Neuronal stem cell (in vitro differentiated cells): ENCODE measurements around the gene TCF7L2.

Experiments used
- DNase-seq: peaks from one replicate; pipeline ENCODE4 v3.0.0-alpha.2; 2013; ENCODE audit warnings: low spot score
- H2AFZ ChIP-seq: one replicate; pipeline ENCODE4 v1.6.1; 2013; ENCODE audit warnings: mild to moderate bottlenecking, low read length, inconsistent platforms
- H2AK5ac ChIP-seq: 2 replicates; pipeline ENCODE4 v1.6.1; 2013; ENCODE audit warnings: low read depth, mild to moderate bottlenecking, inconsistent platforms, low read length, moderate library complexity, mixed read lengths
- H2BK120ac ChIP-seq: 2 replicates; pipeline ENCODE4 v1.6.1; 2013; ENCODE audit warnings: low read depth, mild to moderate bottlenecking, inconsistent platforms, low read length, moderate library complexity, mixed read lengths
- H2BK12ac ChIP-seq: one replicate; pipeline ENCODE4 v1.6.1; 2013; ENCODE audit warnings: low read length, inconsistent platforms
- H2BK15ac ChIP-seq: 2 replicates; pipeline ENCODE4 v1.6.1; 2013; ENCODE audit warnings: mild to moderate bottlenecking, low read length, inconsistent platforms, mixed read lengths
- H2BK5ac ChIP-seq: one replicate; pipeline ENCODE4 v1.6.1; 2013; ENCODE audit warnings: inconsistent platforms, mild to moderate bottlenecking, low read length, moderate library complexity
- H3K14ac ChIP-seq: one replicate; pipeline ENCODE4 v1.6.1; 2013; ENCODE audit warnings: low read length, inconsistent platforms
- H3K18ac ChIP-seq: 2 replicates; pipeline ENCODE4 v1.6.1; 2013; ENCODE audit warnings: low read length, inconsistent platforms
- H3K23ac ChIP-seq: 2 replicates; pipeline ENCODE4 v1.6.1; 2013; ENCODE audit warnings: low read depth, mild to moderate bottlenecking, mixed read lengths, low read length, inconsistent platforms; ENCODE audit not compliant: poor library complexity
- H3K27ac ChIP-seq: replicated peaks from 3 replicates; pipeline ENCODE4 v1.5.1; 2013; ENCODE audit warnings: low read length, inconsistent platforms
- H3K27me3 ChIP-seq, 3 experiments: 2 replicates each; pipeline ENCODE4 v1.6.1; 2013; ENCODE audit warnings: low read length in 3 of 3, mild to moderate bottlenecking in 2 of 3, inconsistent platforms in 1 of 3, low read depth in 1 of 3, mixed read lengths in 1 of 3, moderate library complexity in 1 of 3; ENCODE audit not compliant: control insufficient read depth in 3 of 3, insufficient read depth in 3 of 3
- H3K36me3 ChIP-seq, 2 donors: replicated peaks in 1 of 2; 2 replicates each; pipeline ENCODE4 v1.6.1; 2013; ENCODE audit warnings: low read length in 2 of 2; ENCODE audit not compliant: control insufficient read depth in 2 of 2, insufficient read depth in 2 of 2
- H3K4ac ChIP-seq: 2 replicates; pipeline ENCODE4 v1.6.1; 2013; ENCODE audit warnings: inconsistent platforms, mild to moderate bottlenecking, low read length, moderate library complexity
- H3K4me1 ChIP-seq, 2 donors: 1 replicate in 1 of 2; 2 replicates in 1 of 2; pipeline ENCODE4 v1.6.1; 2013; ENCODE audit warnings: low read length in 2 of 2, low read depth in 1 of 2; ENCODE audit not compliant: control insufficient read depth in 2 of 2, insufficient read depth in 1 of 2
- H3K4me2 ChIP-seq: one replicate; pipeline ENCODE4 v1.6.1; 2013; ENCODE audit warnings: mild to moderate bottlenecking, low read length, inconsistent platforms; ENCODE audit not compliant: insufficient read depth, poor library complexity, severe bottlenecking
- H3K4me3 ChIP-seq, 2 donors: 2 replicates each; pipeline ENCODE4 v1.5.1; 2013; ENCODE audit warnings: low read length in 2 of 2, mild to moderate bottlenecking in 2 of 2, inconsistent platforms in 1 of 2, moderate library complexity in 1 of 2
- H3K79me1 ChIP-seq: one replicate; pipeline ENCODE4 v1.6.1; 2013; ENCODE audit warnings: low read depth, mild to moderate bottlenecking, inconsistent platforms, low read length, moderate library complexity
- H3K9ac ChIP-seq: one replicate; pipeline ENCODE4 v1.6.1; 2013; ENCODE audit warnings: mild to moderate bottlenecking, low read depth, low read length, inconsistent platforms; ENCODE audit not compliant: poor library complexity
- H3K9me3 ChIP-seq, 2 donors: replicated peaks in 1 of 2; 2 replicates each; pipeline versions ENCODE3 to v1.6.1; 2013; ENCODE audit warnings: low read length in 2 of 2, mild to moderate bottlenecking in 2 of 2, inconsistent platforms in 1 of 2, low read depth in 1 of 2, mixed read lengths in 1 of 2, moderate library complexity in 1 of 2; ENCODE audit not compliant: control insufficient read depth in 2 of 2, insufficient read depth in 1 of 2
- H4K8ac ChIP-seq: one replicate; pipeline ENCODE4 v1.6.1; 2013; ENCODE audit warnings: low read depth, mild to moderate bottlenecking, inconsistent platforms, low read length, moderate library complexity
- H4K91ac ChIP-seq: one replicate; pipeline ENCODE4 v1.6.1; 2013; ENCODE audit warnings: low read length, low read depth, mild to moderate bottlenecking, inconsistent platforms; ENCODE audit not compliant: poor library complexity
- WGBS, 2 donors: extraction: QIAGEN DNeasy Blood & Tissue Kit; methylation state at CpG; one replicate each; pipeline ENCODE4 v1.1.7; 2013; ENCODE audit warnings: missing lambda C conversion rate in 2 of 2, mixed read lengths in 1 of 2; ENCODE audit not compliant: insufficient read length in 2 of 2, insufficient replicate concordance in 1 of 2; ENCODE audit errors: extremely low coverage in 2 of 2; 5-methylcytosine and 5-hydroxymethylcytosine counted together

Gene TCF7L2

DNA sequence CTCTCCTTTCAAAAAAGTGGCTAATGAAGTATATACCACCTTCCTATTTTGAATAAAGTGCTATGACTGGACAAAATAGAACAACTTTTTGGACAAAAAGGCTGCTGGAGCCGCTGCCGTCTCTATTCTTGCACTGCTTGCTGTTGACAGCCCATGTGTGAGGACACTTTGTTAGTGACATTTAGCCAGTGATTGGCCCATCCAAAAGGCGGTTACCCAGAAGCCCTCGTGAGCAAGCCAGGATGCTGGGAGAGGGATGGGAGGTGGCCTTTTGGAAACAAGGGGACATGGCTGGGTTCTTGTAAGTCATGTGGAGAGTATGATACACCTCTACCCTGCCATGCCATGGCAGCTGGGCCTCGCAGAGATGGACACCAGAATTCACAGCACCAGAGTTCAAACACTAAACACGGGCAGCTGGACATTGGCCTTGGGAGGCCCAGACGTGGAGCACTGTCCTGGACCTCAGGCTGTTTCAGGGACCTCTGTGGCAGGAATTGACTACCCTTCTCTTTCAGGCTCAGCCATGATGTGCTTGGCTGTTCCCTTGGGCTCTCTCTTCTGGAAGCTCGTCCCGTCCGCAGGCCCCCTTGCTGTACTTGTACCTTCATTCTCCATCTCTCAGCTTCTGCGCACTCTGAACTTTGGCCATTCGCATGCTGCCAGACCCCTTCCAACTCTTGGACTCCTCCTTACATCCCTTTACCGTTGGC lies 118.3 kb downstream of the TCF7L2 start:
- no peak overlapping the region for H3K27ac ChIP-seq
- H2BK5ac ChIP-seq = no peak overlapping the region
- H3K18ac ChIP-seq = no peak overlapping the region
- no peak overlapping the region for H3K4ac ChIP-seq
- H2BK15ac ChIP-seq = no peak overlapping the region
- peaks cover 9% of the 10 kb centered on the region for H3K79me1 ChIP-seq
- H3K9me3 ChIP-seq = no peaks in the 10 kb centered on the region
- no peak overlapping the region for H3K9ac ChIP-seq
- no CpG with 5 or more reads among the region's 13 CpGs for WGBS, 2 donors
- peaks cover 4 to 43% of the 10 kb centered on the region in 2 donors for H3K36me3 ChIP-seq
- DNase-seq = no peak
- no peak overlapping the region for H3K14ac ChIP-seq
- no peak overlapping the region for H4K91ac ChIP-seq
- no peak overlapping the region for H4K8ac ChIP-seq
- H3K4me1 ChIP-seq = peaks cover 2 to 6% of the 10 kb centered on the region in 2 donors
- H3K4me3 ChIP-seq = no peak overlapping the region
- no peak overlapping the region for H3K4me2 ChIP-seq
- H2AK5ac ChIP-seq = no peak overlapping the region
- no peaks in the 10 kb centered on the region for H3K27me3 ChIP-seq
- H3K23ac ChIP-seq = no peak overlapping the region
- H2BK12ac ChIP-seq = no peak overlapping the region
- H2BK120ac ChIP-seq = no peak overlapping the region
- H2AFZ ChIP-seq = no peak overlapping the region

DNA sequence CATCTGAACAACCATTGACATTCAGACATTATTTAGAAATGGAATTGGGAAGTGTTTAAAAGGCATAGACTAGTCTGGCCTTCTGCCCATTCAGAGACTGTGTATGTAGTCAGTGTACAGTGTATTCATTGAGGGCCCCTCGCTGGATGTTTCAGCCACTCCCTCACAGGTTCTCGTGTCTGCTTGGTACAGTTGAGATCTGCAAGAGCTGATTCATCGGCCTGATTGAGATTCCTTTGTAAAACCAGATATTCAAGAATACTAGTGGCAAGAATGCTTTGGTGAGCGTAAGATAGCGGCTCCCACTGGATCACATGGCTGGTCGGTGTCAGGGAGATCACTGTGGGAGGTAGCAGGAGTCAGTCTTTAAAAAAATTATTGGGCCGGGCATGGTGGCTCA lies 119.5 kb downstream of the TCF7L2 start:
- Histone ChIP-seq H3K4me3 (no peak overlapping the region), H3K27ac (no peak overlapping the region), H4K8ac (no peak overlapping the region), H2BK12ac (no peak overlapping the region), H2BK15ac (no peak overlapping the region), H3K9ac (no peak overlapping the region), H3K23ac (no peak overlapping the region), H3K4ac (no peak overlapping the region), H3K27me3 (no peaks in the 10 kb centered on the region), H2AK5ac (no peak overlapping the region), H3K36me3 (peaks cover 4 to 46% of the 10 kb centered on the region in 2 donors), H2BK120ac (no peak overlapping the region), H2BK5ac (no peak overlapping the region), H3K18ac (no peak overlapping the region), H3K4me1 (peaks cover 0 to 4% of the 10 kb centered on the region in 2 donors), H3K9me3 (no peaks in the 10 kb centered on the region), H3K79me1 (peaks cover 12% of the 10 kb centered on the region), H4K91ac (no peak overlapping the region), H3K14ac (no peak overlapping the region), H2AFZ (no peak overlapping the region), H3K4me2 (no peak overlapping the region)
- no CpG with 5 or more reads among the region's 7 CpGs for WGBS, 2 donors
- no peak for DNase-seq

DNA sequence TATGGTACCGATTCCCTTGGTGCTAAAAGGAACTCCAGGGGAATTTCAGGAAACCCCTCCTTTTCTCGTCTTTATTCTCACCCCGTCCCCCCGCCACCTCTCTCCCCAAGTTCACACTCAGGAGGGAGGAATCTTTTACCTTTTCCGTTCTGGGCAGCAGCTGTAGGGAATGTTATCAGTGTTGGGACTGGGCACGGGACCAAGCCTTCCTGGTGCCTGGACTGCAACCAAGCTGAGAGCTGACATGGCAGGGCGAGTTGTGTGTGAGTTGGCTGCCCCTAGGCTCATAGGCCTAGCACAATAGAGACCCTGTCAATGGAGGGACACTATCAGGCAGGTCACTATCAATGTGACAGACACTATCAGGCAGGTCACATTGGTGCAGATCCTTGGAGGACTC lies 121.4 kb downstream of the TCF7L2 start:
- H2BK5ac ChIP-seq = no peak overlapping the region
- no peak overlapping the region for H2BK120ac ChIP-seq
- H3K18ac ChIP-seq = peak overlapping the region; percentile 72
- no peak overlapping the region for H2AFZ ChIP-seq
- no peaks in the 10 kb centered on the region for H3K9me3 ChIP-seq
- no peak overlapping the region for H3K23ac ChIP-seq
- peaks cover 0 to 4% of the 10 kb centered on the region in 2 donors for H3K4me1 ChIP-seq
- DNase-seq = no peak
- no peak overlapping the region for H3K4me3 ChIP-seq
- peaks cover 12% of the 10 kb centered on the region for H3K79me1 ChIP-seq
- no peak overlapping the region for H4K8ac ChIP-seq
- H3K14ac ChIP-seq = peak overlapping the region; percentile 57
- no peaks in the 10 kb centered on the region for H3K27me3 ChIP-seq
- H3K4ac ChIP-seq = no peak overlapping the region
- no peak overlapping the region for H2BK12ac ChIP-seq
- H3K27ac ChIP-seq = no peak overlapping the region
- H3K36me3 ChIP-seq = peaks cover 4 to 39% of the 10 kb centered on the region in 2 donors
- H4K91ac ChIP-seq = no peak overlapping the region
- no peak overlapping the region for H2BK15ac ChIP-seq
- H3K9ac ChIP-seq = no peak overlapping the region
- WGBS, 2 donors = no CpG with 5 or more reads among the region's 7 CpGs
- H2AK5ac ChIP-seq = peak overlapping the region; percentile 47
- H3K4me2 ChIP-seq = no peak overlapping the region

DNA sequence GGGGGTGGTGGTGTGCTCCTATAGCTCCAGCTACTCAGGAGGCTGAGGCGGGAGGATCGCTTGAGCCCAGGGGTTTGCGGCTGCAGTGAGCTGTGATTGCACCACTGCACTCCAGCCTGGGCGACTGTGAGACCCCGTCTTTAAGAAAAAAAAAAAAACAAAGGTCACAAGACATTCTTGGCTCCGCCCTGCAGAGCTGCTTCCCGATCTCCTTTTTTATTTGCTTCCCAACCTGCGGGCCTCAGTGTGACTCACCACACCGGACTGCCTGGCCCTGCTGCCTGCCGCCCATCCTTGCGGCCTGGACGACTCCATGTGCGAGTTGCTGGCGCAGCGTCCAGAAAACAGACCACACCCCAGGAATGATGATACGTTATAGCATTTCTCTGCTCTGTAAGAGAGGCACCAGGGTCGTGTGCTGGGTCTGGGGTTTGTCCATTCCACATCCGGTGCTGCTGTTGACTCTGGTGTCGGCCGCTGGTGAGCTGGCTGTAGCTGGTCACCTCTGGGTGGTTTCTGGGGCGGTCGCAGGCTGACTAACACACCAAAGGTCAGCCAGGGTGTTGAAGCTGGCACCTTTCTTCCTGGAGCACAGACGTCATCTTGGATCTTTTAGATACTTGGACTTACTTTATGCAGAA lies 123.6 kb downstream of the TCF7L2 start:
- Histone ChIP-seq H3K4me3 (no peak overlapping the region), H3K4ac (no peak overlapping the region), H3K27me3 (no peaks in the 10 kb centered on the region), H3K14ac (peak overlapping the region; percentile 75), H3K4me1 (peaks cover 0 to 4% of the 10 kb centered on the region in 2 donors), H2BK5ac (no peak overlapping the region), H2BK15ac (no peak overlapping the region), H2BK12ac (no peak overlapping the region), H3K23ac (peak overlapping the region; percentile 81), H3K9ac (peak overlapping the region; percentile 54), H3K36me3 (peaks cover 0 to 39% of the 10 kb centered on the region in 2 donors), H3K18ac (peak overlapping the region; percentile 87), H2AFZ (no peak overlapping the region), H4K91ac (no peak overlapping the region), H2AK5ac (no peak overlapping the region), H2BK120ac (no peak overlapping the region), H3K79me1 (peaks cover 5% of the 10 kb centered on the region), H3K9me3 (no peaks in the 10 kb centered on the region), H3K27ac (peak overlapping the region; percentile 30), H3K4me2 (no peak overlapping the region), H4K8ac (no peak overlapping the region)
- WGBS, 2 donors = no CpG with 5 or more reads among the region's 23 CpGs
- DNase-seq = no peak
